ENCODE measurements around the gene GNAI1. TPM values are rescaled to one million over a fixed set of nuclear protein-coding genes. Genes with fewer than 3 reads are reported as not detected.

The GNAI1 gene
- total RNA-seq, 2 experiments from 2014 or later: not detected

GRCh38 chr7:80247144-80247543 is 112.5 kb downstream of the GNAI1 start:
- peaks cover 2% of the 10 kb centered on the region for H3K27me3 Mint-ChIP-seq (ENCODE audit: low read depth)
- no peaks in the 10 kb centered on the region for H3K4me1 Mint-ChIP-seq (ENCODE audit: low read depth)
- CTCF ChIA-PET: no interaction called here
- H3K9me3 Mint-ChIP-seq (ENCODE audit: insufficient read depth): no peaks in the 10 kb centered on the region
- POLR2A ChIA-PET: no interaction called here
- ATAC-seq: no peak
- H3K27ac Mint-ChIP-seq: no peak overlapping the region
- no peak overlapping the region for H3K4me3 Mint-ChIP-seq
- no peak for DNase-seq
- no peaks in the 10 kb centered on the region for H3K36me3 Mint-ChIP-seq (ENCODE audit: low read depth)

GRCh38 chr7:80247891-80248290 is 113.3 kb downstream of the GNAI1 start:
- ATAC-seq (no peak), DNase-seq (no peak)
- H3K4me3 Mint-ChIP-seq: no peak overlapping the region
- H3K9me3 Mint-ChIP-seq (ENCODE audit: insufficient read depth): no peaks in the 10 kb centered on the region
- no peak overlapping the region for H3K27ac Mint-ChIP-seq
- peaks cover 2% of the 10 kb centered on the region for H3K27me3 Mint-ChIP-seq (ENCODE audit: low read depth)
- no peaks in the 10 kb centered on the region for H3K4me1 Mint-ChIP-seq (ENCODE audit: low read depth)
- POLR2A ChIA-PET: no interaction called here
- CTCF ChIA-PET: no interaction called here
- no peaks in the 10 kb centered on the region for H3K36me3 Mint-ChIP-seq (ENCODE audit: low read depth)

- ChIA-PET CTCF (no interaction called here), POLR2A (no interaction called here)
- Mint-ChIP-seq H3K4me1 (ENCODE audit: low read depth) (no peaks in the 10 kb centered on the region), H3K27me3 (ENCODE audit: low read depth) (peaks cover 2% of the 10 kb centered on the region), H3K36me3 (ENCODE audit: low read depth) (no peaks in the 10 kb centered on the region), H3K9me3 (ENCODE audit: insufficient read depth) (no peaks in the 10 kb centered on the region), H3K27ac (no peak overlapping the region), H3K4me3 (no peak overlapping the region)
- ATAC-seq: no peak
- no peak for DNase-seq
Observed at GRCh38 chr7:80249184-80249583, 114.6 kb downstream of the GNAI1 start.

GRCh38 chr7:80249619-80250295 is 115.1 kb downstream of the GNAI1 start:
- Mint-ChIP-seq H3K27ac (no peak overlapping the region), H3K27me3 (ENCODE audit: low read depth) (no peaks in the 10 kb centered on the region), H3K9me3 (ENCODE audit: insufficient read depth) (no peaks in the 10 kb centered on the region), H3K36me3 (ENCODE audit: low read depth) (no peaks in the 10 kb centered on the region), H3K4me1 (ENCODE audit: low read depth) (no peaks in the 10 kb centered on the region), H3K4me3 (no peak overlapping the region)
- ATAC-seq (no peak), DNase-seq (no peak)
- ChIA-PET CTCF (no interaction called here), POLR2A (no interaction called here)

GRCh38 chr7:80253237-80253636 is 118.6 kb downstream of the GNAI1 start:
- H3K4me1 Mint-ChIP-seq (ENCODE audit: low read depth): no peaks in the 10 kb centered on the region
- no peak for ATAC-seq
- H3K4me3 Mint-ChIP-seq: no peak overlapping the region
- H3K36me3 Mint-ChIP-seq (ENCODE audit: low read depth): no peaks in the 10 kb centered on the region
- H3K27ac Mint-ChIP-seq: no peak overlapping the region
- DNase-seq: no peak
- ChIA-PET CTCF (no interaction called here), POLR2A (no interaction called here)
- H3K27me3 Mint-ChIP-seq (ENCODE audit: low read depth): no peaks in the 10 kb centered on the region
- H3K9me3 Mint-ChIP-seq (ENCODE audit: insufficient read depth): no peaks in the 10 kb centered on the region

- ATAC-seq (no peak), DNase-seq (no peak)
- H3K4me3 Mint-ChIP-seq: no peak overlapping the region
- ChIA-PET CTCF (no interaction called here), POLR2A (no interaction called here)
- no peaks in the 10 kb centered on the region for H3K4me1 Mint-ChIP-seq (ENCODE audit: low read depth)
- no peaks in the 10 kb centered on the region for H3K27me3 Mint-ChIP-seq (ENCODE audit: low read depth)
- no peak overlapping the region for H3K27ac Mint-ChIP-seq
- H3K36me3 Mint-ChIP-seq (ENCODE audit: low read depth): no peaks in the 10 kb centered on the region
- H3K9me3 Mint-ChIP-seq (ENCODE audit: insufficient read depth): no peaks in the 10 kb centered on the region
Observed at GRCh38 chr7:80253653-80254052, 119.0 kb downstream of the GNAI1 start.

- Mint-ChIP-seq H3K27me3 (ENCODE audit: low read depth) (no peaks in the 10 kb centered on the region), H3K36me3 (ENCODE audit: low read depth) (no peaks in the 10 kb centered on the region), H3K4me3 (no peak overlapping the region), H3K4me1 (ENCODE audit: low read depth) (no peaks in the 10 kb centered on the region), H3K9me3 (ENCODE audit: insufficient read depth) (no peaks in the 10 kb centered on the region), H3K27ac (no peak overlapping the region)
- POLR2A ChIA-PET: no interaction called here
- CTCF ChIA-PET: no interaction called here
- DNase-seq (no peak), ATAC-seq (no peak)
Observed at GRCh38 chr7:80255656-80256055, 121.0 kb downstream of the GNAI1 start.

- H3K9me3 Mint-ChIP-seq (ENCODE audit: insufficient read depth): no peaks in the 10 kb centered on the region
- H3K4me3 Mint-ChIP-seq: no peak overlapping the region
- ChIA-PET POLR2A (no interaction called here), CTCF (no interaction called here)
- no peak for DNase-seq
- H3K4me1 Mint-ChIP-seq (ENCODE audit: low read depth): no peaks in the 10 kb centered on the region
- H3K27ac Mint-ChIP-seq: no peak overlapping the region
- H3K27me3 Mint-ChIP-seq (ENCODE audit: low read depth): no peaks in the 10 kb centered on the region
- ATAC-seq: no peak
- no peaks in the 10 kb centered on the region for H3K36me3 Mint-ChIP-seq (ENCODE audit: low read depth)
Observed at GRCh38 chr7:80257756-80258155, 123.1 kb downstream of the GNAI1 start.

- no peaks in the 10 kb centered on the region for H3K27me3 Mint-ChIP-seq (ENCODE audit: low read depth)
- DNase-seq (no peak), ATAC-seq (no peak)
- POLR2A ChIA-PET: no interaction called here
- H3K4me1 Mint-ChIP-seq (ENCODE audit: low read depth): no peaks in the 10 kb centered on the region
- CTCF ChIA-PET: no interaction called here
- H3K27ac Mint-ChIP-seq: no peak overlapping the region
- no peak overlapping the region for H3K4me3 Mint-ChIP-seq
- H3K36me3 Mint-ChIP-seq (ENCODE audit: low read depth): no peaks in the 10 kb centered on the region
- H3K9me3 Mint-ChIP-seq (ENCODE audit: insufficient read depth): no peaks in the 10 kb centered on the region
Observed at GRCh38 chr7:80260606-80261005, 126.0 kb downstream of the GNAI1 start.

GRCh38 chr7:80263333-80263732 is 128.7 kb downstream of the GNAI1 start:
- H3K27ac Mint-ChIP-seq: no peak overlapping the region
- no peak for DNase-seq
- no peaks in the 10 kb centered on the region for H3K9me3 Mint-ChIP-seq (ENCODE audit: insufficient read depth)
- ATAC-seq: no peak
- CTCF ChIA-PET: no interaction called here
- no peaks in the 10 kb centered on the region for H3K36me3 Mint-ChIP-seq (ENCODE audit: low read depth)
- H3K4me3 Mint-ChIP-seq: no peak overlapping the region
- H3K27me3 Mint-ChIP-seq (ENCODE audit: low read depth): no peaks in the 10 kb centered on the region
- POLR2A ChIA-PET: no interaction called here
- no peaks in the 10 kb centered on the region for H3K4me1 Mint-ChIP-seq (ENCODE audit: low read depth)

GRCh38 chr7:80263821-80264220 is 129.2 kb downstream of the GNAI1 start:
- POLR2A ChIA-PET: no interaction called here
- CTCF ChIA-PET: no interaction called here

GRCh38 chr7:80264769-80265495 is 130.3 kb downstream of the GNAI1 start:
- H3K27ac Mint-ChIP-seq: no peak overlapping the region
- ChIA-PET POLR2A (no interaction called here), CTCF (no interaction called here)
- no peaks in the 10 kb centered on the region for H3K27me3 Mint-ChIP-seq (ENCODE audit: low read depth)
- no peak overlapping the region for H3K4me3 Mint-ChIP-seq
- ATAC-seq (no peak), DNase-seq (no peak)
- no peaks in the 10 kb centered on the region for H3K9me3 Mint-ChIP-seq (ENCODE audit: insufficient read depth)
- no peaks in the 10 kb centered on the region for H3K4me1 Mint-ChIP-seq (ENCODE audit: low read depth)
- H3K36me3 Mint-ChIP-seq (ENCODE audit: low read depth): no peaks in the 10 kb centered on the region

More at GRCh38 chr7:80263821-80264220, 129.2 kb downstream of the GNAI1 start:
- H3K4me1 Mint-ChIP-seq (ENCODE audit: low read depth): no peaks in the 10 kb centered on the region
- DNase-seq (no peak), ATAC-seq (no peak)
- H3K27me3 Mint-ChIP-seq (ENCODE audit: low read depth): no peaks in the 10 kb centered on the region
- no peak overlapping the region for H3K4me3 Mint-ChIP-seq
- H3K27ac Mint-ChIP-seq: no peak overlapping the region
- no peaks in the 10 kb centered on the region for H3K9me3 Mint-ChIP-seq (ENCODE audit: insufficient read depth)
- no peaks in the 10 kb centered on the region for H3K36me3 Mint-ChIP-seq (ENCODE audit: low read depth)

All from activated CD8-positive, alpha-beta T cell treated with anti-CD3 and anti-CD28 coated beads, Interleukin-2, amount 10 ng/mL, durations not matched to agents 7 days and 5 days (primary cell).